ENCODE data around the gene GRAMD2A. TPM values are rescaled to one million over a fixed set of nuclear protein-coding genes. Genes with fewer than 3 reads are reported as not detected.

GRAMD2A gene
- total and polyA plus RNA-seq, 2 experiments from 2014 or later, result not detected

- no peaks in the 10 kb centered on the region for H3K36me3 ChIP-seq (ENCODE audit: low read depth)
- H2AFZ ChIP-seq, result no peak overlapping the region
- H3F3A ChIP-seq (ENCODE audit: insufficient read depth), result no peaks in the 10 kb centered on the region
- no peak overlapping the region for H3K4me3 ChIP-seq
- no peaks in the 10 kb centered on the region for H3K79me2 ChIP-seq (ENCODE audit: insufficient read depth)
- H3K4me1 ChIP-seq (ENCODE audit: insufficient read depth), result peaks cover 9% of the 10 kb centered on the region; the same call in 1 of the 2 replicates
- no peaks in the 10 kb centered on the region for H4K20me1 ChIP-seq (ENCODE audit: insufficient read depth)
- no peak for DNase-seq
- H3K9me2 ChIP-seq (ENCODE audit: insufficient read depth), result no peaks in the 10 kb centered on the region
- in situ Hi-C loops (cut with MboI), result no loop called here
- H3K27me3 ChIP-seq (replicated peaks; ENCODE audit: insufficient read depth), result 0 out of 2 replicates have a peak, but pooled peaks cover 15% of the 10 kb centered on the region
- WGBS, 2 experiments (ENCODE audit: low coverage in 1 of 2, low lambda C conversion rate in 2 of 2, missing lambda C conversion rate in 2 of 2), result 64 to 66% methylated on average over 16 of the region's 16 CpGs
- TF ChIP-seq EZH2phosphoT487 (IDR thresholded peaks at IDR 0.05; ENCODE audit: insufficient read depth, low read depth), result no peak
- TF ChIP-seq EZH2 (IDR thresholded peaks at IDR 0.05; ENCODE audit: insufficient read depth, poor library complexity, severe bottlenecking), result no peak
- H3K4me2 ChIP-seq (ENCODE audit: unreplicated experiment), result no peak overlapping the region
- no peaks in the 10 kb centered on the region for H3K9me3 ChIP-seq (ENCODE audit: low read depth)
- H3K27ac ChIP-seq, result no peak overlapping the region
- H3K9ac ChIP-seq, result no peak overlapping the region
Observed at GRCh38 chr15:72179950-72180581, 17.5 kb downstream of the GRAMD2A start.

- 77 to 79% methylated on average over 13 of the region's 13 CpGs for WGBS, 2 experiments (ENCODE audit: low coverage in 1 of 2, low lambda C conversion rate in 2 of 2, missing lambda C conversion rate in 2 of 2)
- Histone ChIP-seq H3K27ac (no peak overlapping the region), H3K27me3 (replicated peaks; ENCODE audit: insufficient read depth) (0 out of 2 replicates have a peak, but pooled peaks cover 9% of the 10 kb centered on the region), H4K20me1 (ENCODE audit: insufficient read depth) (no peaks in the 10 kb centered on the region), H3K9me2 (ENCODE audit: insufficient read depth) (no peaks in the 10 kb centered on the region), H3K9me3 (ENCODE audit: low read depth) (no peaks in the 10 kb centered on the region), H3F3A (ENCODE audit: insufficient read depth) (no peaks in the 10 kb centered on the region), H3K4me2 (ENCODE audit: unreplicated experiment) (no peak overlapping the region), H3K9ac (no peak overlapping the region), H2AFZ (no peak overlapping the region), H3K36me3 (ENCODE audit: low read depth) (no peaks in the 10 kb centered on the region), H3K4me1 (ENCODE audit: insufficient read depth) (peaks cover 6% of the 10 kb centered on the region; the same call in 1 of the 2 replicates), H3K79me2 (ENCODE audit: insufficient read depth) (no peaks in the 10 kb centered on the region), H3K4me3 (no peak overlapping the region)
- no peak for TF ChIP-seq EZH2phosphoT487 (IDR thresholded peaks at IDR 0.05; ENCODE audit: insufficient read depth, low read depth)
- TF ChIP-seq EZH2 (IDR thresholded peaks at IDR 0.05; ENCODE audit: insufficient read depth, poor library complexity, severe bottlenecking), result no peak
- DNase-seq, result no peak
- in situ Hi-C loops (cut with MboI), result no loop called here
Observed at GRCh38 chr15:72178976-72179585, 18.5 kb downstream of the GRAMD2A start.

- Histone ChIP-seq H3K27ac (no peak overlapping the region), H3F3A (ENCODE audit: insufficient read depth) (no peaks in the 10 kb centered on the region), H3K9me2 (ENCODE audit: insufficient read depth) (no peaks in the 10 kb centered on the region), H3K4me2 (ENCODE audit: unreplicated experiment) (no peak overlapping the region), H4K20me1 (ENCODE audit: insufficient read depth) (no peaks in the 10 kb centered on the region), H3K36me3 (ENCODE audit: low read depth) (no peaks in the 10 kb centered on the region), H2AFZ (no peak overlapping the region), H3K9me3 (ENCODE audit: low read depth) (no peaks in the 10 kb centered on the region), H3K4me3 (no peak overlapping the region), H3K9ac (no peak overlapping the region), H3K27me3 (replicated peaks; ENCODE audit: insufficient read depth) (peaks cover 18% of the 10 kb centered on the region; the same call in 1 of the 2 replicates), H3K4me1 (ENCODE audit: insufficient read depth) (no peaks in the 10 kb centered on the region), H3K79me2 (ENCODE audit: insufficient read depth) (no peaks in the 10 kb centered on the region)
- 65 to 85% methylated on average over 3 of the region's 3 CpGs for WGBS, 2 experiments (ENCODE audit: low coverage in 1 of 2, low lambda C conversion rate in 2 of 2, missing lambda C conversion rate in 2 of 2)
- DNase-seq, result no peak
- in situ Hi-C loops (cut with MboI), result no loop called here
- TF ChIP-seq EZH2 (IDR thresholded peaks at IDR 0.05; ENCODE audit: insufficient read depth, poor library complexity, severe bottlenecking) (no peak), EZH2phosphoT487 (IDR thresholded peaks at IDR 0.05; ENCODE audit: insufficient read depth, low read depth) (no peak)
Observed at GRCh38 chr15:72176743-72177142, 20.8 kb downstream of the GRAMD2A start.

DNA sequence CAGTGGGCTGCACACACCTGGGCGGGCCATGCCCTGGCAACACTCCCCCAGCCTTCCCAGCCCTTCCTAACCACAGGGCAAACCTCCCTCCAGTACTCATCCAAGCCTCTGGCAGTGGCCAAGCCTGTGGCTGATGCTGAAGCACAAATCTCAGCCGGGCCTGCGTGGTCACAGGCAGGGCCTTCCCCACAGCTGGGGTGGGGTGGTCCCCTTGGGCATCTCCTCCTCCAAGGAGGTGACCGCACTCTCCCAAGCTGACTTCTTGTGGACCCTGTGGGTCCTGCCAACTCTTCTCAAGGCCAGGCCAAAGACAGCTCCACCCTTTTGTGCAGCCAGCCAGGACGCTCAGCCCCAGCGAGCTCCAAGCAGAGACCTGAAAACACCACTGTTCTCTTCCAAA is 21.4 kb downstream of the GRAMD2A start:
- Histone ChIP-seq H2AFZ (no peak overlapping the region), H3K9me3 (ENCODE audit: low read depth) (no peaks in the 10 kb centered on the region), H3K27me3 (replicated peaks; ENCODE audit: insufficient read depth) (peaks cover 22% of the 10 kb centered on the region; the same call in 1 of the 2 replicates), H3K36me3 (ENCODE audit: low read depth) (no peaks in the 10 kb centered on the region), H3K9ac (no peak overlapping the region), H3K79me2 (ENCODE audit: insufficient read depth) (no peaks in the 10 kb centered on the region), H3K9me2 (ENCODE audit: insufficient read depth) (no peaks in the 10 kb centered on the region), H3K27ac (no peak overlapping the region), H3K4me1 (ENCODE audit: insufficient read depth) (no peaks in the 10 kb centered on the region), H3K4me2 (ENCODE audit: unreplicated experiment) (no peak overlapping the region), H3K4me3 (no peak overlapping the region), H4K20me1 (ENCODE audit: insufficient read depth) (no peaks in the 10 kb centered on the region), H3F3A (ENCODE audit: insufficient read depth) (no peaks in the 10 kb centered on the region)
- no peak for TF ChIP-seq EZH2phosphoT487 (IDR thresholded peaks at IDR 0.05; ENCODE audit: insufficient read depth, low read depth)
- no peak for TF ChIP-seq EZH2 (IDR thresholded peaks at IDR 0.05; ENCODE audit: insufficient read depth, poor library complexity, severe bottlenecking)
- 23 to 26% methylated on average over 5 to 6 of the region's 6 CpGs for WGBS, 2 experiments (ENCODE audit: low coverage in 1 of 2, low lambda C conversion rate in 2 of 2, missing lambda C conversion rate in 2 of 2)
- DNase-seq, result no peak
- in situ Hi-C loops (cut with MboI), result no loop called here

All from GM23248 (cell line).